Head of caudate nucleus (tissue), 42 donors: ENCODE measurements around the gene SLC30A1.

Experiments
- DNase-seq, 42 donors: peaks; one replicate each; pipeline versions ENCODE4 v3.0.0 to v3.0.0-alpha.2; 2020 to 2021; ENCODE audit warnings: mixed read lengths in 7 of 42
- intact Hi-C: fragments of 100-400 bp; cut with DNase I; formaldehyde crosslinking; loops from one replicate; pipeline ENCODE4 v1.15.0; 2022

SLC30A1 gene

GRCh38 chr1:211534545-211535291 is 44.2 kb downstream of the SLC30A1 start:
- no peak for DNase-seq
- intact Hi-C loops: no loop called here

GRCh38 chr1:211532088-211532444 is 46.9 kb downstream of the SLC30A1 start:
- no peak for DNase-seq
- intact Hi-C loops: no loop called here

DNA sequence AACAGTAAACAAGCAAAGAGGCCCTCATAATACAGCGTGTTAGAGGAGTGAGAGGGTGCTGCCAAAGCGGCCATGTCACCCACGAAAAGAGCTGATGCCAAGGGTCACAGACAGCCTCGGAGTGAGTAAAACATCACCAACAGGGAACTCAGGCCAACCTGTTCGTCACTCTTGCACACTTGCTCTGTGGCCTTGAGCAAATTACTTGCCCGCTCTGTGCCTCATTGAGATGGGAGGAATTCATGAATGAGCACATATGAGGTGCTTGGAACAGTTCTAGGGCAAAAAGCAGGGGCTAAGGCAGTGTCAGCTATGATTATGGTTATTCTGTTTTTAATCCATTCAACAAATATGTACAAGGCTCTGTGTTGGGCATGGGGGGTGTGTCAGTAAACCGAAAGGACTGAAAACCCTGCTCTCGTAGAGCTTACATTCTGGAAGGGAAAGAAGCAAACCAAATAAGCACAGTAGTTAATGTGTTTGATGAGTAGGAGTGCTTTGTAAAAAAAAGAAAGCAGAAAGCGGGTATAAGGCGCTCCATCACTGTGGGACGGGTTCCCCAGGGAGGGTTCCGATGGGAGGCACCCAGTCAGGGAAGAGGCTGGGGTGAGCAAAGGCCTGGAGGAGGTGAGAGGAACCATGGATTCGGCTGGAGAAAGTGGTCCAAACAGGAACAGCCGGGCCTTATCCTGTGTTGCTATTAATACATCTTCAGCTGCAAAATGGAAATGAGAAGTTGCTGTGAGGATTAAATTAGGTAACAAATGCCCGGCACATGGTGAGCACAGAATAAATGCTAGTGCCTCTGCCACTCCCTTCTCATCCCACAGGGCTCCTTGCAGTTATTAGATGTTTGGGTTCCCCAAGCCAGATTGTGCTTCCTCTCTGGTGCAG is 47.5 kb downstream of the SLC30A1 start:
- DNase-seq: peak in 18 of 42 donors; percentile 21 to 63 (median 42)
- intact Hi-C loops: no loop called here

DNA sequence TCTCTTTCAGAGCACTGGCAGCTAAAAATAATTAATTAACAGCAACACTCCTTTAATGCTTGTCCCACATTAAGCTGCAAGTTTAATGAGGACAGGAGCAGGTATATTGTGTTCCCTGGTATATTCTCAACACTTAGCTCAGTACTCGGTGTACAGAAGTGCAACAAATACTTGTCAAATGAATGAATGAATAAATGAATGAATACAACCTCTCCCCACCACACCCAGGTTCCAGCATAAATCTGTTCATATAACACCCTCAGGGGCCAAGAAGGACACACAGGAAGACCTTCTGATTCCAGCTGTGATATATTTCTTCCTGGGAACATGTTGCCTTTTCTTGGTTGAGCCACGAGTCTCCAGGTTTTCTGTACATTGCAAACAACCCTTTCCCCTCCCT is 48.9 kb downstream of the SLC30A1 start:
- DNase-seq: no peak
- intact Hi-C loops: no loop called here

GRCh38 chr1:211529453-211529852 is 49.5 kb downstream of the SLC30A1 start:
- intact Hi-C loops: no loop called here
- DNase-seq: peak in 41 of 42 donors; percentile 23 to 89 (median 64)

DNA sequence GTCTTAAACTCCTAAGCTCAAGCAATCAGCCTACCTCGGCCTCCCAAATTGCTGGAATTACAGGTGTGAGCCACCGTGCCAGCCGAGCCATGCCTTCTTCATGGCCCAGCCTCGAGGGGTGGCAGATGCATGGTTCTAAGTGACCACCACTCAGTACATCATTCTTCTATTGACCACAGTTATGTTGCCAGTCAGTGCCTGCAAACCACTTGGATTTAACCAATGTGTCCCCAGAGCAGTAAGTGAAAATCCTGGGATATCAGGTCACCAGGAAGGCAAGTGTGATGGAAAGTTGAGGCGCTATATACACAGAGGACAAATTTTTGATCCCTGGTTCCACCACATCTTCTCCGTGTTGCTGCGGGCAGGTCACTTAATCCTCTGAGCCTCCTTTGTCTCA is 50.0 kb downstream of the SLC30A1 start:
- no peak for DNase-seq
- intact Hi-C loops: no loop called here

- intact Hi-C loops: no loop called here
These were observed 51.1 kb downstream of the SLC30A1 start for GRCh38 chr1:211527888-211528287.

DNA sequence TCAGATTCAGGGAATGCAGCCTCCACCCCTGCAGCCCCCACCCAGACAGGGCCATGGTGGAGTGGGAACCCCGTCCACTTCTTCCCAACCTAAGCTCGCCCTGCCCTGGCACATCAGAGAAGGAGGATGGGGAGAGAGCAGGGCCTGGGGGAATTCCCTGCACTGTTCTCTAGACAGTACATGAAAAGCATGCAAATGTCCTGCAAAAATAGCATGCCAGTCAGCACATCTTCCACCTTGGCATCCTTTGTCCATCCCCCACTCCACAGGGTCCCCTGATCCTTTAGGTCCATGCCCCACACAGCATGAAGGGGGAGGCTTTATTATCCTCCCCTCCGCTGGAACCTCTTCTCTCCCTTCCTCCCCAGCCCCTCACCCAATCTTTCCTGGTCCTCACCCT is 52.0 kb downstream of the SLC30A1 start:
- DNase-seq: no peak
- intact Hi-C loops: no loop called here

More at GRCh38 chr1:211527888-211528287, 51.1 kb downstream of the SLC30A1 start:
- DNase-seq: no peak

- intact Hi-C loops: no loop called here
- DNase-seq: no peak
These were observed 52.9 kb downstream of the SLC30A1 start for GRCh38 chr1:211526101-211526500.

- intact Hi-C loops: no loop called here
- DNase-seq: no peak
These were observed 53.8 kb downstream of the SLC30A1 start for GRCh38 chr1:211525101-211525676.

- peak in 4 of 42 donors; percentile 23 to 48 (median 42) for DNase-seq
- intact Hi-C loops: no loop called here
These were observed 54.4 kb downstream of the SLC30A1 start for GRCh38 chr1:211524521-211524920.

DNA sequence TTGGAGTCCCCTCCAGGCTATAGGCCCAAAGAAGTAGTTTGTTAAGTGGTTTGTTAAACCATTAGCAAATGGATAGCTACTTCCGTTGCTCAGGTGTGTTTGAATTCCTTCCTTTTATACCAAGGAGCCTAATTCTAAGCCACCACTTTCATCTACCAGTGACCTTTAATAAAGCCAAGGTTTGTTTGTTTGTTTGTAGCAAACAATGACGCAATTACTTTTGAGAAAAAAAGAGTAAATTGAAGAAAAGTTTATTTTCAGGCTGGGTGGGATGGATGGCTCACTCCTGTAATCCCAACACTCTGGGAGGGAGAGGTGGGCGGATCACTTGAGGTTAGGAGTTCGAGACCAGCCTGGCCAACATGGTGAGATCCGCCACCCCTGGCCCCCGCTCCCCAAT is 56.2 kb downstream of the SLC30A1 start:
- DNase-seq: no peak
- intact Hi-C loops: no loop called here
